GM12878 (cell line): ENCODE data around the gene SEC11A. TPM values are rescaled to one million over a fixed set of nuclear protein-coding genes. Genes with fewer than 3 reads are reported as not detected.

Source experiments
- ATAC-seq: fragments of 200-7000 bp; cut with Tn5 transposase; 3 replicates; pipeline ENCODE4 v1.9.1; 2020; ENCODE audit warnings: mild to moderate bottlenecking, moderate library complexity
- BruUV-seq: library from RNA; stranded (reverse); fragments of 400-500 nt; replicated peaks from 2 replicates; lab custom pipeline; 2021; lab: Mats Ljungman, UMichigan
- CTCF ChIA-PET: fragments of 300-600 bp; sonication (Branson Sonifier 250); formaldehyde crosslinking; extraction: SDS; loops from one replicate; lab custom pipeline; 2021; ENCODE audit warnings: inconsistent platforms; lab: Yijun Ruan, JAX
- POLR2A ChIA-PET: fragments of 350-600 bp; formaldehyde crosslinking; extraction: SDS; loops from one replicate; lab custom pipeline; 2021; ENCODE audit warnings: inconsistent platforms; lab: Charles Lee
- RAD21 ChIA-PET: fragments of 300-600 bp; sonication (Branson Sonifier 250); formaldehyde crosslinking; loops from one replicate; lab custom pipeline; 2023; ENCODE audit warnings: antibody characterized with exemption; ENCODE audit not compliant: unreplicated experiment; lab: Charles Lee
- SMC1A ChIA-PET: fragments of 300-600 bp; sonication (Branson Sonifier 250); formaldehyde crosslinking; loops from one replicate; lab custom pipeline; 2023; ENCODE audit not compliant: unreplicated experiment, uncharacterized antibody; lab: Charles Lee
- DNase-seq: peaks from one replicate; pipeline ENCODE4 v3.0.0-alpha.2; 2011; ENCODE audit warnings: low read depth, low spot score
- FAIRE-seq: peaks from 3 replicates; lab custom pipeline; 2011; peaks lifted over from hg19 to GRCh38; lab: Jason Lieb, UNC
- H2AFZ ChIP-seq: 2 replicates; pipeline ENCODE4 v1.6.0; 2011; ENCODE audit warnings: low read depth, low read length, control low read depth; ENCODE audit not compliant: control insufficient read depth
- H3K27ac ChIP-seq: 2 replicates; pipeline ENCODE4 v1.5.1; 2011; ENCODE audit warnings: control low read depth; ENCODE audit not compliant: control insufficient read depth, insufficient read depth
- H3K27me3 ChIP-seq, 2 experiments: replicated peaks in 1 of 2; 2 replicates each; pipeline versions ENCODE4 v1.6.0 to v1.6.1; 2011; ENCODE audit warnings: low read length in 1 of 2; ENCODE audit not compliant: control insufficient read depth in 2 of 2, insufficient read depth in 2 of 2
- H3K36me3 ChIP-seq, 2 experiments: 2 replicates each; pipeline ENCODE4 v1.5.1; 2011; ENCODE audit warnings: low read length in 1 of 2; ENCODE audit not compliant: control insufficient read depth in 2 of 2, insufficient read depth in 2 of 2
- H3K4me1 ChIP-seq: 2 replicates; pipeline ENCODE4 v1.6.1; 2011; ENCODE audit warnings: mild to moderate bottlenecking, low read length, moderate library complexity, mixed read lengths; ENCODE audit not compliant: control insufficient read depth, insufficient read depth
- H3K4me2 ChIP-seq: 2 replicates; pipeline ENCODE4 v1.6.0; 2011; ENCODE audit warnings: control low read depth; ENCODE audit not compliant: control insufficient read depth, insufficient read depth
- H3K4me3 ChIP-seq: fragments of 200-600 bp; sonication (generic); 2 replicates; pipeline ENCODE4 v1.5.1; 2016
- H3K79me2 ChIP-seq: 2 replicates; pipeline ENCODE4 v1.6.0; 2011; ENCODE audit warnings: low read length; ENCODE audit not compliant: control insufficient read depth, insufficient read depth
- H3K9ac ChIP-seq: 2 replicates; pipeline ENCODE4 v1.8.0; 2011; ENCODE audit warnings: low read length, control low read depth, mixed read lengths; ENCODE audit not compliant: control insufficient read depth, insufficient read depth
- H3K9me3 ChIP-seq: replicated peaks from 3 replicates; pipeline ENCODE4 v1.5.1; 2011; ENCODE audit warnings: mild to moderate bottlenecking, low read length; ENCODE audit not compliant: control insufficient read depth, insufficient read depth
- H4K20me1 ChIP-seq: 2 replicates; pipeline ENCODE4 v1.6.0; 2011; ENCODE audit not compliant: control insufficient read depth, insufficient read depth
- JUNB ChIP-seq: IDR thresholded peaks from 2 replicates; pipeline ENCODE4 v1.6.1; 2016; ENCODE audit warnings: antibody characterized with exemption, mild to moderate bottlenecking
- KAT2A ChIP-seq: conservative IDR thresholded peaks from 2 replicates; pipeline ENCODE4 v1.6.1; 2011; ENCODE audit warnings: low read depth, low read length; ENCODE audit not compliant: control insufficient read depth
- WGBS: methylation state at CpG from one replicate; pipeline ENCODE4 v1.1.6; 2016; ENCODE audit warnings: low lambda C conversion rate; ENCODE audit not compliant: insufficient replicate concordance, insufficient coverage; ENCODE audit errors: missing lambda C conversion rate; 5-methylcytosine and 5-hydroxymethylcytosine counted together
- in situ Hi-C: fragments of 300-500 bp; cut with MboI; formaldehyde crosslinking; loops from 9 replicates; pipeline ENCODE4 v1.14.3; 2018; ENCODE audit warnings: mixed read lengths
- intact Hi-C: fragments of 100-400 bp; cut with micrococcal nuclease; formaldehyde crosslinking; loops from one replicate; pipeline ENCODE4 v1.14.2; 2022; ENCODE audit not compliant: unreplicated experiment
- polyA plus RNA-seq, 11 experiments: library from polyadenylated mRNA; depleted of rRNA in 4 of 11; unstranded in 6 of 11; stranded (reverse) in 5 of 11; fragments of >200 nt; fragmentation: Nextera tagmentation in 4 of 11; fragmentation: Illumina TruSeq in 1 of 11; extraction: Ambion mirVana in 4 of 11; extraction: Trizol in 1 of 11; gene quantifications; 1 replicate in 1 of 11; 2 replicates in 10 of 11; pipeline versions ENCODE4 v1.2.1 to v1.2.3, GENCODE V29; 2011 to 2016; ENCODE audit warnings: inconsistent platforms in 2 of 11, missing spikeins in 2 of 11, low read depth in 1 of 11
- total RNA-seq, 4 experiments: library from RNA; depleted of rRNA in 3 of 4; stranded (reverse); fragments of >200 nt in 3 of 4; fragmentation: Illumina TruSeq in 1 of 4; extraction: Trizol in 1 of 4; gene quantifications; 2 replicates each; pipeline versions ENCODE4 v1.2.1 to v1.2.3, GENCODE V29; 2013 to 2021
- TF ChIP-seq, protein P1 (sequence below): fragments of 450-650 bp; IDR thresholded peaks from 2 replicates; pipeline ENCODE4 v1.6.1; 2017; ENCODE audit warnings: borderline replicate concordance
- TF ChIP-seq, protein P2 (sequence below): fragments of 450-650 bp; IDR thresholded peaks from 2 replicates; pipeline ENCODE4 v1.6.1; 2016; ENCODE audit warnings: mild to moderate bottlenecking

The SEC11A gene
- total and polyA plus RNA-seq, 10 of the 15 experiments (the other 5 are each of a cell fraction or from before 2014, with no cell fraction given) = 99.2 to 159 (median 143) TPM

DNA sequence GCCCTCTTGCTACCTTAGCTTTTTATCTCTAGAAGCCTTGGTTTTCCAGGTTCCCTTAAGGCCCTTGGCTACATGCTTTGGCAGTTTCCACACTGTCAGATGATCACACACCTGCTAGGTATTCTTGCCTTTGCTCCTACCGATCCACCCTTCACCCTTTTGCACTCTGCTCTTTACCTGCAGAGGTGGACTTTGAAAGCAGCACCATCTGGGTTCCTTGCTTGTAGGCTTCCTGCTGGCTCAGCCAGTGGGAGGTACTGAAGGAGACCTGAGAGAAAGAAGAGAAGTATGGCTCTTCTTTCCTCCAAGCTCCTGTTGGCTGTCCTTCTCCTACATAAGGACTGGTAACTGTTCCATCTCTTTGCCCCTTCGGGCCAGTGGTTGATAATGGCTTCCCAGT, 25.2 kb upstream of the SEC11A start:
- ChIA-PET SMC1A (interaction anchor here (0.9 kb wide), 1 partner anchor 32 kb away, joined by 3 read pairs; no protein-coding TSS in a partner anchor), CTCF (interaction anchor here (1.4 kb wide), 1 partner anchor 11 kb away, joined by 3 read pairs; no protein-coding TSS in a partner anchor), RAD21 (no interaction called here), POLR2A (interaction anchor here (0.5 kb wide), 1 partner anchor 661 kb away, joined by 3 read pairs; no protein-coding TSS in a partner anchor)
- H3K27ac ChIP-seq = no peak overlapping the region
- no peak for DNase-seq
- H3K36me3 ChIP-seq = no peaks in the 10 kb centered on the region
- no peak for FAIRE-seq
- no peak for ATAC-seq
- in situ Hi-C loops = no loop called here
- H3K4me2 ChIP-seq = no peak overlapping the region
- 100% methylated on average over 2 of the region's 2 CpGs for WGBS
- no peaks in the 10 kb centered on the region for H3K79me2 ChIP-seq
- TF ChIP-seq KAT2A = no peak
- TF ChIP-seq, protein P1, sequence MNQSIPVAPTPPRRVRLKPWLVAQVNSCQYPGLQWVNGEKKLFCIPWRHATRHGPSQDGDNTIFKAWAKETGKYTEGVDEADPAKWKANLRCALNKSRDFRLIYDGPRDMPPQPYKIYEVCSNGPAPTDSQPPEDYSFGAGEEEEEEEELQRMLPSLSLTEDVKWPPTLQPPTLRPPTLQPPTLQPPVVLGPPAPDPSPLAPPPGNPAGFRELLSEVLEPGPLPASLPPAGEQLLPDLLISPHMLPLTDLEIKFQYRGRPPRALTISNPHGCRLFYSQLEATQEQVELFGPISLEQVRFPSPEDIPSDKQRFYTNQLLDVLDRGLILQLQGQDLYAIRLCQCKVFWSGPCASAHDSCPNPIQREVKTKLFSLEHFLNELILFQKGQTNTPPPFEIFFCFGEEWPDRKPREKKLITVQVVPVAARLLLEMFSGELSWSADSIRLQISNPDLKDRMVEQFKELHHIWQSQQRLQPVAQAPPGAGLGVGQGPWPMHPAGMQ = no peak
- TF ChIP-seq, all 136 proteins: peak for 0
- intact Hi-C loops = no loop called here
- H3K9me3 ChIP-seq = no peaks in the 10 kb centered on the region
- no peak overlapping the region for H2AFZ ChIP-seq
- no peaks in the 10 kb centered on the region for H3K27me3 ChIP-seq
- no peak overlapping the region for H3K9ac ChIP-seq
- no peak overlapping the region for H3K4me3 ChIP-seq
- H3K4me1 ChIP-seq = peaks cover 5% of the 10 kb centered on the region
- H4K20me1 ChIP-seq = no peaks in the 10 kb centered on the region
- no TSS peak for BruUV-seq

DNA sequence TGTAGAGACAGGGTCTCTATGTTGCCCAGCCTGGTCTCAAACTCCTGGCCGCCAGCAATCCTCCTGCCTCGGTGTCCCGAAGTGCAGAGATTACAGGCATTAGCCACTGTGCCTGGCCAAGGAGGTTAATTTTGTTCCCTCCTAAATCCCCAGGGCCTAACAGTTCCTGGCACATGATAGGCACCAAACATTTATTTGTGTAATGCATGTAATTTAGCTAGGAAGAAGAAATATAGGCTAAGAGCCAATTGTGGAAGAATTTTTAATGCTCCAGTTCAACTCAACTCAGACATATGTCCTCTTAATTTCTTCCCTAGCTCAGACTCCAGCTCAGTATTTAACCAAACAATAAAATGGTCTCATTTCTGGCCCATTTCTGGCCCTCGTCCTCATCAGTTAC, 24.8 kb upstream of the SEC11A start:
- no peak overlapping the region for H3K4me2 ChIP-seq
- WGBS = 82% methylated on average over 4 of the region's 4 CpGs
- TF ChIP-seq JUNB = no peak
- TF ChIP-seq, protein P2, sequence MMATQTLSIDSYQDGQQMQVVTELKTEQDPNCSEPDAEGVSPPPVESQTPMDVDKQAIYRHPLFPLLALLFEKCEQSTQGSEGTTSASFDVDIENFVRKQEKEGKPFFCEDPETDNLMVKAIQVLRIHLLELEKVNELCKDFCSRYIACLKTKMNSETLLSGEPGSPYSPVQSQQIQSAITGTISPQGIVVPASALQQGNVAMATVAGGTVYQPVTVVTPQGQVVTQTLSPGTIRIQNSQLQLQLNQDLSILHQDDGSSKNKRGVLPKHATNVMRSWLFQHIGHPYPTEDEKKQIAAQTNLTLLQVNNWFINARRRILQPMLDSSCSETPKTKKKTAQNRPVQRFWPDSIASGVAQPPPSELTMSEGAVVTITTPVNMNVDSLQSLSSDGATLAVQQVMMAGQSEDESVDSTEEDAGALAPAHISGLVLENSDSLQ = no peak
- no peaks in the 10 kb centered on the region for H3K9me3 ChIP-seq
- H3K27ac ChIP-seq = no peak overlapping the region
- no peaks in the 10 kb centered on the region for H4K20me1 ChIP-seq
- H3K4me1 ChIP-seq = peaks cover 10% of the 10 kb centered on the region
- ChIA-PET SMC1A (interaction anchor here (0.6 to 0.9 kb wide), 2 partner anchors 33 to 240 kb away, joined by 3 read pairs; no protein-coding TSS in a partner anchor), POLR2A (interaction anchor here (0.5 kb wide), 1 partner anchor 662 kb away, joined by 3 read pairs; no protein-coding TSS in a partner anchor), CTCF (interaction anchor here (1.4 kb wide), 1 partner anchor 11 kb away, joined by 3 read pairs; no protein-coding TSS in a partner anchor), RAD21 (no interaction called here)
- H3K79me2 ChIP-seq = no peaks in the 10 kb centered on the region
- FAIRE-seq (no peak), DNase-seq (no peak), ATAC-seq (no peak)
- H3K36me3 ChIP-seq = no peaks in the 10 kb centered on the region
- no TSS peak for BruUV-seq
- no peaks in the 10 kb centered on the region for H3K27me3 ChIP-seq
- no peak overlapping the region for H3K9ac ChIP-seq
- no peak overlapping the region for H2AFZ ChIP-seq
- H3K4me3 ChIP-seq = no peak overlapping the region
- in situ Hi-C loops = no loop called here
- intact Hi-C loops = no loop called here
